Osteocyte (in vitro differentiated cells): ENCODE results near the gene SSC5D. TPM values are rescaled to one million over a fixed set of nuclear protein-coding genes. Genes with fewer than 3 reads are reported as not detected.
A peak's percentile ranks its signal among the peaks of the same experiment; 100 is the strongest.

Experiments
- DNase-seq: peaks from one replicate; pipeline ENCODE4 v3.0.0; 2021; ENCODE audit warnings: mixed read lengths; ENCODE audit not compliant: unreplicated experiment; ENCODE audit errors: extremely low spot score
- H3K27ac Mint-ChIP-seq: one replicate; pipeline ENCODE4 v1.8.0; 2021; ENCODE audit warnings: mild to moderate bottlenecking, mixed read lengths; ENCODE audit not compliant: unreplicated experiment
- H3K27me3 Mint-ChIP-seq: one replicate; pipeline ENCODE4 v1.8.0; 2021; ENCODE audit warnings: mixed read lengths; ENCODE audit not compliant: unreplicated experiment
- H3K36me3 Mint-ChIP-seq: one replicate; pipeline ENCODE4 v1.8.0; 2021; ENCODE audit warnings: mixed read lengths; ENCODE audit not compliant: unreplicated experiment
- H3K4me1 Mint-ChIP-seq: one replicate; pipeline ENCODE4 v1.8.0; 2021; ENCODE audit warnings: mixed read lengths; ENCODE audit not compliant: unreplicated experiment
- H3K4me3 Mint-ChIP-seq: one replicate; pipeline ENCODE4 v1.8.0; 2021; ENCODE audit warnings: mild to moderate bottlenecking, moderate library complexity, mixed read lengths; ENCODE audit not compliant: unreplicated experiment
- H3K9me3 Mint-ChIP-seq: one replicate; pipeline ENCODE4 v1.8.0; 2021; ENCODE audit warnings: mixed read lengths; ENCODE audit not compliant: unreplicated experiment
- CTCF ChIP-seq: fragments of 200-600 bp; sonication (generic); IDR thresholded peaks from 2 replicates; pipeline ENCODE4 v1.5.0; 2021; ENCODE audit warnings: antibody characterized with exemption, mild to moderate bottlenecking, moderate library complexity
- total RNA-seq: library from RNA; stranded (reverse); gene quantifications from 2 replicates; pipeline ENCODE4 v1.2.1, GENCODE V29; 2021

SSC5D gene
- total RNA-seq, 1 donor from 2014 or later = 21.5 TPM

GRCh38 chr19:55471266-55471665, 17.0 kb upstream of the SSC5D start:
- no peak overlapping the region for H3K27ac Mint-ChIP-seq
- peaks cover 30% of the 10 kb centered on the region for H3K4me1 Mint-ChIP-seq
- H3K27me3 Mint-ChIP-seq = no peaks in the 10 kb centered on the region
- no peaks in the 10 kb centered on the region for H3K36me3 Mint-ChIP-seq
- DNase-seq = no peak
- no peaks in the 10 kb centered on the region for H3K9me3 Mint-ChIP-seq
- no peak for TF ChIP-seq CTCF
- H3K4me3 Mint-ChIP-seq = no peak overlapping the region

GRCh38 chr19:55472463-55472862, 15.8 kb upstream of the SSC5D start:
- no peaks in the 10 kb centered on the region for H3K27me3 Mint-ChIP-seq
- H3K4me3 Mint-ChIP-seq = no peak overlapping the region
- H3K4me1 Mint-ChIP-seq = peaks cover 32% of the 10 kb centered on the region
- no peaks in the 10 kb centered on the region for H3K9me3 Mint-ChIP-seq
- no peaks in the 10 kb centered on the region for H3K36me3 Mint-ChIP-seq
- no peak for DNase-seq
- no peak for TF ChIP-seq CTCF
- H3K27ac Mint-ChIP-seq = no peak overlapping the region

GRCh38 chr19:55473225-55474012, 14.8 kb upstream of the SSC5D start:
- DNase-seq = no peak
- no peak for TF ChIP-seq CTCF
- H3K36me3 Mint-ChIP-seq = no peaks in the 10 kb centered on the region
- no peaks in the 10 kb centered on the region for H3K9me3 Mint-ChIP-seq
- H3K27ac Mint-ChIP-seq = peak overlapping the region; percentile 31
- H3K4me3 Mint-ChIP-seq = no peak overlapping the region
- peaks cover 35% of the 10 kb centered on the region for H3K4me1 Mint-ChIP-seq
- no peaks in the 10 kb centered on the region for H3K27me3 Mint-ChIP-seq

GRCh38 chr19:55474269-55475265, 13.7 kb upstream of the SSC5D start:
- H3K4me3 Mint-ChIP-seq = peak overlapping the region; percentile 22
- H3K27ac Mint-ChIP-seq = no peak overlapping the region
- no peak for DNase-seq
- TF ChIP-seq CTCF = no peak
- no peaks in the 10 kb centered on the region for H3K36me3 Mint-ChIP-seq
- peaks cover 44% of the 10 kb centered on the region for H3K4me1 Mint-ChIP-seq
- H3K9me3 Mint-ChIP-seq = no peaks in the 10 kb centered on the region
- no peaks in the 10 kb centered on the region for H3K27me3 Mint-ChIP-seq
